Astrocyte (in vitro differentiated cells and primary cell): ENCODE results near the gene MAP1S. TPM values are rescaled to one million over a fixed set of nuclear protein-coding genes. Genes with fewer than 3 reads are reported as not detected.

Experiments
- DNase-seq: peaks from one replicate; pipeline ENCODE4 v3.0.0-alpha.2; 2010; ENCODE audit warnings: low read depth
- FAIRE-seq: peaks from 2 replicates; lab custom pipeline; 2011; peaks lifted over from hg19 to GRCh38; lab: Jason Lieb, UNC
- H2AFZ ChIP-seq: 2 replicates; pipeline ENCODE4 v1.6.0; 2012; ENCODE audit warnings: low read depth, low read length, inconsistent platforms
- H3K27ac ChIP-seq: 2 replicates; pipeline ENCODE4 v1.5.1; 2011; ENCODE audit warnings: low read depth, low read length, inconsistent platforms
- H3K27me3 ChIP-seq: 2 replicates; pipeline ENCODE4 v1.6.0; 2011; ENCODE audit warnings: low read length, inconsistent platforms; ENCODE audit not compliant: insufficient read depth
- H3K36me3 ChIP-seq: 2 replicates; pipeline ENCODE4 v1.5.1; 2011; ENCODE audit warnings: low read length, inconsistent platforms; ENCODE audit not compliant: insufficient read depth
- H3K4me1 ChIP-seq: 2 replicates; pipeline ENCODE4 v1.5.1; 2011; ENCODE audit warnings: low read length, inconsistent platforms; ENCODE audit not compliant: insufficient read depth
- H3K4me2 ChIP-seq: 2 replicates; pipeline ENCODE4 v1.6.0; 2012; ENCODE audit warnings: low read length, inconsistent platforms
- H3K4me3 ChIP-seq: 2 replicates; pipeline ENCODE4 v1.5.1; 2011; ENCODE audit warnings: low read depth, mild to moderate bottlenecking, low read length, inconsistent platforms; ENCODE audit not compliant: insufficient read depth
- H3K79me2 ChIP-seq: 2 replicates; pipeline ENCODE4 v1.6.0; 2012; ENCODE audit warnings: mild to moderate bottlenecking, low read length, inconsistent platforms; ENCODE audit not compliant: insufficient read depth
- H3K9ac ChIP-seq: 2 replicates; pipeline ENCODE4 v1.6.0; 2012; ENCODE audit warnings: mild to moderate bottlenecking, low read length, inconsistent platforms
- H3K9me3 ChIP-seq: 2 replicates; pipeline ENCODE4 v1.5.1; 2012; ENCODE audit warnings: low read depth, mild to moderate bottlenecking, low read length, inconsistent platforms; ENCODE audit not compliant: insufficient read depth
- H4K20me1 ChIP-seq: 2 replicates; pipeline ENCODE4 v1.6.0; 2012; ENCODE audit warnings: low read length, inconsistent platforms; ENCODE audit not compliant: insufficient read depth
- H3K27ac Mint-ChIP-seq: one replicate; pipeline ENCODE4 v1.8.0; 2021; ENCODE audit warnings: mild to moderate bottlenecking, mixed read lengths; ENCODE audit not compliant: unreplicated experiment
- H3K27me3 Mint-ChIP-seq: one replicate; pipeline ENCODE4 v1.8.0; 2021; ENCODE audit warnings: low read depth, mixed read lengths; ENCODE audit not compliant: unreplicated experiment
- H3K36me3 Mint-ChIP-seq: one replicate; pipeline ENCODE4 v1.8.0; 2021; ENCODE audit warnings: low read depth, mixed read lengths; ENCODE audit not compliant: unreplicated experiment
- H3K4me1 Mint-ChIP-seq: one replicate; pipeline ENCODE4 v1.8.0; 2021; ENCODE audit warnings: low read depth, mixed read lengths; ENCODE audit not compliant: unreplicated experiment
- H3K4me3 Mint-ChIP-seq: one replicate; pipeline ENCODE4 v1.8.0; 2021; ENCODE audit warnings: mild to moderate bottlenecking, moderate library complexity, mixed read lengths; ENCODE audit not compliant: unreplicated experiment
- H3K9me3 Mint-ChIP-seq: one replicate; pipeline ENCODE4 v1.8.0; 2021; ENCODE audit warnings: mild to moderate bottlenecking, mixed read lengths; ENCODE audit not compliant: unreplicated experiment
- CTCF ChIP-seq: IDR thresholded peaks from 2 replicates; pipeline ENCODE4 v1.5.1; 2011; ENCODE audit warnings: low read depth, mild to moderate bottlenecking, inconsistent platforms, low read length, moderate library complexity; ENCODE audit not compliant: insufficient read depth
- EZH2 ChIP-seq: IDR thresholded peaks from 2 replicates; pipeline ENCODE4 v1.6.1; 2012; ENCODE audit warnings: mild to moderate bottlenecking, low read length, inconsistent platforms; ENCODE audit not compliant: insufficient read depth
- total RNA-seq: library from RNA; stranded (reverse); gene quantifications from 2 replicates; pipeline ENCODE4 v1.2.1, GENCODE V29; 2021

MAP1S gene
- total RNA-seq, 1 donor from 2014 or later: 82.2 TPM

GRCh38 chr19:17681505-17682125 is 37.7 kb upstream of the MAP1S start:
- H3K4me3 ChIP-seq: no peak overlapping the region
- H2AFZ ChIP-seq: no peak overlapping the region
- no peak overlapping the region for H3K9ac ChIP-seq
- DNase-seq (peak; percentile 34), FAIRE-seq (no peak)
- H3K4me2 ChIP-seq: no peak overlapping the region
- H3K79me2 ChIP-seq: no peaks in the 10 kb centered on the region
- no peaks in the 10 kb centered on the region for H3K9me3 ChIP-seq
- no peaks in the 10 kb centered on the region for H3K4me1 Mint-ChIP-seq
- TF ChIP-seq EZH2: no peak
- TF ChIP-seq CTCF: no peak
- no peaks in the 10 kb centered on the region for H3K27me3 ChIP-seq
- peaks cover 26% of the 10 kb centered on the region for H3K27me3 Mint-ChIP-seq
- no peak overlapping the region for H3K27ac ChIP-seq
- no peaks in the 10 kb centered on the region for H3K36me3 ChIP-seq
- no peaks in the 10 kb centered on the region for H3K36me3 Mint-ChIP-seq
- H3K4me1 ChIP-seq: peaks cover 21% of the 10 kb centered on the region
- no peak overlapping the region for H3K4me3 Mint-ChIP-seq
- H3K27ac Mint-ChIP-seq: no peak overlapping the region
- no peaks in the 10 kb centered on the region for H4K20me1 ChIP-seq
- H3K9me3 Mint-ChIP-seq: peaks cover 2% of the 10 kb centered on the region

- H3K27ac ChIP-seq: no peak overlapping the region
- Mint-ChIP-seq H3K9me3 (peaks cover 2% of the 10 kb centered on the region), H3K36me3 (no peaks in the 10 kb centered on the region), H3K27ac (no peak overlapping the region), H3K4me1 (no peaks in the 10 kb centered on the region), H3K4me3 (no peak overlapping the region), H3K27me3 (peaks cover 29% of the 10 kb centered on the region)
- no peaks in the 10 kb centered on the region for H3K9me3 ChIP-seq
- no peak overlapping the region for H3K4me2 ChIP-seq
- H3K4me3 ChIP-seq: no peak overlapping the region
- H3K4me1 ChIP-seq: peaks cover 21% of the 10 kb centered on the region
- no peak overlapping the region for H3K9ac ChIP-seq
- TF ChIP-seq CTCF: no peak
- no peak for TF ChIP-seq EZH2
- FAIRE-seq: no peak
- H3K36me3 ChIP-seq: no peaks in the 10 kb centered on the region
- H3K79me2 ChIP-seq: no peaks in the 10 kb centered on the region
- H3K27me3 ChIP-seq: no peaks in the 10 kb centered on the region
- DNase-seq: no peak
- no peak overlapping the region for H2AFZ ChIP-seq
- H4K20me1 ChIP-seq: no peaks in the 10 kb centered on the region
Observed at GRCh38 chr19:17682273-17682672, 37.0 kb upstream of the MAP1S start.

- Histone ChIP-seq H3K36me3 (no peaks in the 10 kb centered on the region), H3K27ac (no peak overlapping the region), H3K4me2 (no peak overlapping the region), H3K27me3 (peaks cover 3% of the 10 kb centered on the region), H3K4me3 (no peak overlapping the region), H3K4me1 (peaks cover 21% of the 10 kb centered on the region), H3K79me2 (no peaks in the 10 kb centered on the region), H3K9me3 (no peaks in the 10 kb centered on the region), H3K9ac (no peak overlapping the region), H4K20me1 (no peaks in the 10 kb centered on the region), H2AFZ (no peak overlapping the region)
- no peak overlapping the region for H3K4me3 Mint-ChIP-seq
- H3K27ac Mint-ChIP-seq: no peak overlapping the region
- peaks cover 31% of the 10 kb centered on the region for H3K27me3 Mint-ChIP-seq
- peaks cover 2% of the 10 kb centered on the region for H3K9me3 Mint-ChIP-seq
- H3K4me1 Mint-ChIP-seq: peaks cover 2% of the 10 kb centered on the region
- TF ChIP-seq EZH2 (no peak), CTCF (no peak)
- FAIRE-seq: no peak
- H3K36me3 Mint-ChIP-seq: no peaks in the 10 kb centered on the region
- DNase-seq: no peak
Observed at GRCh38 chr19:17683078-17683477, 36.2 kb upstream of the MAP1S start.
